GM15510 (cell line): ENCODE data around the gene RNF112.

Source experiments
- POLR2A ChIP-seq: IDR thresholded peaks from 3 replicates; pipeline ENCODE4 v1.6.1; 2011; ENCODE audit warnings: borderline replicate concordance; ENCODE audit not compliant: insufficient read length; ENCODE audit errors: extremely low read depth

The RNF112 gene

GRCh38 chr17:19460700-19461099 is 49.7 kb downstream of the RNF112 start:
- no peak for TF ChIP-seq POLR2A

DNA sequence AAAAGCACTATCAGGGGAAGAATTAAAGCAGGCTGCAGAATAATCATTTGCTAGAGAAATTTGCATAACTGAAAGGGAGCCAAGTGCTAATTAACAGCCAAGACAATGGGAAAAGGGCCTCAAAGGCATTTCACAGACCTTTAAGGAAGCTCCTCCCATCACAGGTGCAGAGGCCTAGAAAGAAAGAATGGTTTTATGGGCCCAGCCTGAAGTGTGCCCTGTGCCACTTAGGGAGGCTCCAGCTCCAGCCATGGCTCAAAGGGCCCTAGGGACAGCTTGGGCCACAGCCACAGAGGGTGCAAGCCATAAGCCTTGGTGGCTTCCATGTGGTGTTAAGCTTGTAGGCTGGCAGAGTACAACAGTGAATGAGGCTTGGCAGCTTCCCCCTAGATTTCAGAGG is 50.1 kb downstream of the RNF112 start:
- TF ChIP-seq POLR2A, result no peak

GRCh38 chr17:19461681-19462080 is 50.6 kb downstream of the RNF112 start:
- TF ChIP-seq POLR2A, result no peak

DNA sequence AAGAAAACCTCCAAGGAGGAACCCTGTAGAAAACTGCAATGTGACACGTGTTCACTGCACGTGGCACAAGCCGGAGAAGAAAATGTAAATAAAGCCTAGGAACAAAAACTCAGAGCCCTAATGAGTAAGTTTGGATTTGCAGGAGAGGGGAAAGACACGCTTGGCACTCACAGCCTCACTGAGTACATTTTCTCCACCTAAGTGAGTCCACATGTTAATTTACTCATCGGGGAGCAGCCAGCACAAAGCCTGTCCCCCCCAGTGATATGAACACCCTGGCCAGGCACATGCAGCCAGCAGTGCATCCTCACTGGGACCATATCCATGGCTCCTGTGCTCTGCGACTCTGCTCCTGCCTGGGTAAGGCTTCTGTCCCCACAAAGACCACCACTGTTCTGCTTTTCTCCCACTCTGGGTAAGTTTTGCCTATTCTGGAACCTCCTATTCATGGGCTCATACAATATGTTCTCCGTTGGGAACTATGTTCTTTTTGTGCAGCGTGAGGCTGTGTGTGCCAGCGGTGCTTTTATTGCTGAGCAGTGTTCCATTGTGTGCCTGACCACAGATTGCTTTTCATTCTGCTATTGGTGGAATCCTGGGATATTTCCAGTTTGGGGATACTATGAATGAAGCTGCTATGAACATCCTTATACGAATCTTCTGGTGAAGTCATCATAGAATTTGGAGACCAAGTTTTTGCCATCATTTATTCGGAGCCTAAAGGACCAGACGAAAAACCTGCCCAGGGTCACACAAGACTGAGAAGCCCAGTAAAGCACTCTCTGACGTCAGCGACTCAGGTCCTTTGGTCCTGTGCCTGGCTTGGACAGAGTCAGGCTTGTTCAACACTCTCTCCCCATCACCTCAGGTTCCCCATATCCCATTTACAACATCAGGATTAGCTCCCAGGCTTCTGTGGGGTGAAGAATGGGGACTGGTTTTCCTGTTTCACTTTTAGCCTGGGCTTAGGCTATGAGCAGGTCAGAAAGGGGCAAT is 53.3 kb downstream of the RNF112 start:
- no peak for TF ChIP-seq POLR2A
